LNCaP clone FGC (cell line): Measurements from ENCODE around the gene UBQLN3.

Experiments used
- DNase-seq: peaks from one replicate; pipeline ENCODE4 v3.0.0-alpha.2; 2011; ENCODE audit warnings: low read depth
- H3K4me3 ChIP-seq: 2 replicates; pipeline ENCODE4 v1.5.1; 2011; ENCODE audit warnings: mild to moderate bottlenecking, low read depth, low read length, control low read depth
- TF ChIP-seq, protein P1 (sequence below): IDR thresholded peaks from 2 replicates; pipeline ENCODE4 v1.5.1; 2012; ENCODE audit warnings: mild to moderate bottlenecking; ENCODE audit not compliant: control insufficient read depth, insufficient read depth; ENCODE audit errors: extremely low read depth

The UBQLN3 gene

DNA sequence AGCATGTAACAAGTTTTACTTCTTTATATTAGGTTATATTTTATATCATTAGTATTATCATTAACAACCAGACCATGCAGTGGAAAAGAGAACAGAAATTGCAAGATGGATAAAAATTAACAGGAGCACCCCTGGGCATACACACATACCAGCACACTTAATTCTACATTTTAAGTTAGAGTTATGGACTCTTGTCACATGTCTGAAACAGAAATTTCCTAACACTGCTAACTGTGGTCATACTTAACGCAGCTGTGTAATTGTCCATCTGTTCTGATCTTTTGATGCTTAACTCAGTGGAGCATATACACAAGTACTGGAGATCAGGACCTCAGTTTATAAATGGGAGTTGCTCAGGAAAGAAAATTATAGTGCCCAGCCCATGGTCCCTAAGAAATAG lies 38.2 kb upstream of the UBQLN3 start:
- H3K4me3 ChIP-seq = no peak overlapping the region
- no peak for DNase-seq
- TF ChIP-seq, protein P1, sequence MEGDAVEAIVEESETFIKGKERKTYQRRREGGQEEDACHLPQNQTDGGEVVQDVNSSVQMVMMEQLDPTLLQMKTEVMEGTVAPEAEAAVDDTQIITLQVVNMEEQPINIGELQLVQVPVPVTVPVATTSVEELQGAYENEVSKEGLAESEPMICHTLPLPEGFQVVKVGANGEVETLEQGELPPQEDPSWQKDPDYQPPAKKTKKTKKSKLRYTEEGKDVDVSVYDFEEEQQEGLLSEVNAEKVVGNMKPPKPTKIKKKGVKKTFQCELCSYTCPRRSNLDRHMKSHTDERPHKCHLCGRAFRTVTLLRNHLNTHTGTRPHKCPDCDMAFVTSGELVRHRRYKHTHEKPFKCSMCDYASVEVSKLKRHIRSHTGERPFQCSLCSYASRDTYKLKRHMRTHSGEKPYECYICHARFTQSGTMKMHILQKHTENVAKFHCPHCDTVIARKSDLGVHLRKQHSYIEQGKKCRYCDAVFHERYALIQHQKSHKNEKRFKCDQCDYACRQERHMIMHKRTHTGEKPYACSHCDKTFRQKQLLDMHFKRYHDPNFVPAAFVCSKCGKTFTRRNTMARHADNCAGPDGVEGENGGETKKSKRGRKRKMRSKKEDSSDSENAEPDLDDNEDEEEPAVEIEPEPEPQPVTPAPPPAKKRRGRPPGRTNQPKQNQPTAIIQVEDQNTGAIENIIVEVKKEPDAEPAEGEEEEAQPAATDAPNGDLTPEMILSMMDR = no peak

DNA sequence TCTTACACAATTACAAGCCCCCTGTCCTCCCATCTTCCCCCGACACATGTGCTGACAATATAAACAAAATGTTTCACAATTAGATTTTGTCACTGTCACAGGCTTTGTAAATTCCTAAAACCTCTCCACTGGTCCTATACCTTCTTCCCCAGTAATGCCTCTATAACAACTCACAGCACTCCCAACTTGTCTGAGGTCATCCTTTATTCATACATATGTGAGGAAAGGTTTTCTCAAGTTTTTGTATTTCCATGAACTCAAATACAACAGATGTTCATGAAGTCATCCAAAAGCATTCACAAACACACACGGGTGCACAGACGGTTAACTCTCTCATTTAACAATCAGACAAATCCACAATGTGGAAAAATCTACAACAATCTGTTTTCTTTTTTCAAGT lies 36.7 kb upstream of the UBQLN3 start:
- no peak overlapping the region for H3K4me3 ChIP-seq
- DNase-seq = no peak
- TF ChIP-seq, protein P1 = no peak

DNA sequence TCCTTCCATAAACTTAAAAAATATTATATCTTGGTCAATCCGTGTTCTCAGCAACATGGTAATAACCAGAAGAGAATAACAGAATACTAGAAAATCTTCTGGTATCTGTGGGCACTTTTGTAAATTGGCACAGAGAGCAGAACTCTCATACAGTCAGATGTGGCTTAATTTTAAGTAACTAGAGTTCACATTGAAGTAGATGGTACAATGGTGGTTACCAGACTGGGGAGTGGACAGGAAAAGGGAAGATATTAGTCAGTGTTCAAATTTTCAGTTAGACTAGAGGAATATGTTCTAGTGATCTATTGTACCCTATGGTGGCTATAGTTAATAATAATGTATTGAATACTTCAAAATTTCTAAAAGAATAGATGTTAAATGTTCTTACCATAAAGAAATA lies 31.7 kb upstream of the UBQLN3 start:
- TF ChIP-seq, protein P1 = no peak
- DNase-seq = no peak
- H3K4me3 ChIP-seq = no peak overlapping the region

DNA sequence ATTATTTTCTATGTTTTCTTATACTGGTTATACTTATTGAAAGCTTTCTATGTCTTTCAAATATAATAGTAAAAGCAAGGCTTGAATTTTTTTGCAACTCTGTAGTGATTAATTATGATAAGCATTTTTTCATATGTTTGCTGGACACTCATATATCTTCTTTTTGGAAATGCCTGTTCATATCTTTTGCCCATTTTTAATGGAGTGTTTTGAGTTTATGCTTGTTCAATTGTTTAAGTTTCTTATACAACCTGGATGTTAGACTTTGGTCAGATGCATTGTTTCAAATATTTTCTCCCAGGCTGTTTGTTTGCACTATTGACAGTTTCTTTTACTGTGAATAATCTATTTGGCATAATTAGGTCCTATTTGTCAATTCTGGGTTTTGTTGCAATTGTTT lies 26.7 kb upstream of the UBQLN3 start:
- H3K4me3 ChIP-seq = no peak overlapping the region
- TF ChIP-seq, protein P1 = no peak
- DNase-seq = no peak

DNA sequence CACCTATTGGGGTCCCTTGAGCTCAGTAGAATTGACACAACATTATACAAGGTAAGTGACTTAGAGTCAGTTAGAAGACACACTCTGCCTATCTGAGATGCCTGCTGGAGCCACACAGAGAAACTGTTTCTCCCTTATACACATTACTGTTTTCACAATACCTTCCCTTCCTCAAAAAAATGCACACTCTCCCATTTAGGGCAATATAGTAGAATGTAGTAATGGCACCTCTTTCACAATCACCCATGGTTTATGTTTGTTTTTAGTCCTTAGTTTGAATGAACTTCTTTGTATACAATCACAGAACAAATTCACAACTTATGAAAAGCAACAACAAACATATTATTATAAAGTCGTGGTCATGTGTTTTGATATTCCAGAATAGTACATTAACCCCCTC lies 24.3 kb upstream of the UBQLN3 start:
- DNase-seq = no peak
- TF ChIP-seq, protein P1 = no peak
- H3K4me3 ChIP-seq = no peak overlapping the region

DNA sequence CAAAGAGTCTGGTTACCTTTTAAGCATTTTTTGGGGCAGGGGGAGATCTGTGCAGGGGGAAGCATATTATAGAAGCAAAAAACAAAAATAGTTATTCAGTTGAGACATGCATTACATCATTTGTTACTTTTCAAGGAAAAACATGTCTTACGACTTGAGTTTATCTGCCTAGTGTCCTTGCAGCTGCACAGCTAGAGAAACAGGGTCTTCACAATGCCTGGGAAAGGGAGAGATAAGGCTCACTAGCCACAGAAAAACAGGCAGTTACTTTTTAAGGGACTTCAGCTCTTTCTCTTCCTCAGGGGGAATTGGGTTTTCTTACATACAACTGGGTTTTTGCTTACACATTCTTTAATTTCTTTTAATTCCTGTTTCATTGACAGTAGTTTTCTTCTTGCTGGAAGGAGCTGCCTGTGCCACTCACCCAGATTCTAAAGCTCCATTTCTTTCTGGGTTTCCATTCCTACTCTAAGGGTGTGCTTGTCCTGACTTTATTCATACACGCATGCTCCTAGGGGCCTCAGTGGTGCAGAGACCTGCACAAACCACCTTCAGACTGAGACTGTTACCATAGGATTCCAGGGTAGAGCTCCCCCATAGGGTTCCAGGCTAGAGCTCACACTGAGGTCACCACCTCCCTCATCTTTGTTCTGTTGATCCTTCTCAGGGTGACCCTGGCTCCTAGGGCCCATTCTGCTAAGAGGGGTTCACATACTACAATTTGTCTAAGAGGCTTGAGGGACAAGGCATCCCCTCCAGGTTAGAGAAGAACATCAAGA lies 21.5 kb upstream of the UBQLN3 start:
- DNase-seq = no peak
- TF ChIP-seq, protein P1 = no peak
- H3K4me3 ChIP-seq = no peak overlapping the region

DNA sequence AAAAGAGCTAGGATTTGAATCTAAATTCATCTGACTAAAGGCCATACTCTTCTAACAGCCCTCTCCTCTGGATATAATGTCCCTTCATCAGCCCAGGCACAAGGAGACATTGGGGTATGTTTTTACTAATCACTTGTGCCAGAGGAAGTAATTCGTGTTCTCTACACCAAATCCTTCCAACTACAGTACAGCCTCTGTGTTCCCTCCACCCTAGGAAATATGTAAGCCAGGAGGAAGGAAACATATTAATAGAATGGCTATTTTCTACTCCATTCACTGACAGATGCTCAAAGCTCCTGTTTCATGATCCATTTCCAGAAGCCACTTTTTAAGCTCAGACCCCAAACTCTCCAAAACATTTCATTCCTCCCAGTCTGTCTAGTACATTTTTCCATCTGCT lies 18.7 kb upstream of the UBQLN3 start:
- TF ChIP-seq, protein P1 = no peak
- no peak for DNase-seq

More for the DNA sequence above, 18.7 kb upstream of the UBQLN3 start:
- H3K4me3 ChIP-seq = no peak overlapping the region
